Activated CD8-positive, alpha-beta memory T cell treated with anti-CD3 and anti-CD28 coated beads, Interleukin-2, amount 10 ng/mL, durations not matched to agents 7 days and 5 days (primary cell): ENCODE results near the gene LANCL2. TPM values are rescaled to one million over a fixed set of nuclear protein-coding genes. Genes with fewer than 3 reads are reported as not detected.

Experiments used
- ATAC-seq: fragments of 150-1000 bp; cut with Tn5 transposase; one replicate; pipeline ENCODE4 v1.10.0; 2021; ENCODE audit warnings: moderate library complexity
- CTCF ChIA-PET: fragments of 350-600 bp; sonication (Branson Sonifier 250); formaldehyde crosslinking; loops from one replicate; lab custom pipeline; 2021; ENCODE audit warnings: antibody characterized with exemption; lab: Charles Lee
- DNase-seq: peaks from one replicate; pipeline ENCODE4 v3.0.0-alpha.2; 2020
- H3K27ac Mint-ChIP-seq: one replicate; pipeline ENCODE4 v1.8.0; 2021; ENCODE audit warnings: mild to moderate bottlenecking, mixed read lengths
- H3K27me3 Mint-ChIP-seq: one replicate; pipeline ENCODE4 v1.8.0; 2021; ENCODE audit warnings: mixed read lengths
- H3K36me3 Mint-ChIP-seq: one replicate; pipeline ENCODE4 v1.8.0; 2021; ENCODE audit warnings: mild to moderate bottlenecking, mixed read lengths
- H3K4me1 Mint-ChIP-seq: one replicate; pipeline ENCODE4 v1.8.0; 2021; ENCODE audit warnings: mixed read lengths
- H3K4me3 Mint-ChIP-seq: one replicate; pipeline ENCODE4 v1.8.0; 2021; ENCODE audit warnings: mild to moderate bottlenecking, moderate library complexity, mixed read lengths
- H3K9me3 Mint-ChIP-seq: one replicate; pipeline ENCODE4 v1.8.0; 2022; ENCODE audit warnings: low read depth, mixed read lengths
- total RNA-seq, 2 experiments: library from RNA; stranded (reverse); gene quantifications; one replicate each; pipeline ENCODE4 v1.2.3, GENCODE V29; 2021

Gene LANCL2
- total RNA-seq, 2 experiments from 2014 or later = 5.3 to 7.1 TPM

DNA sequence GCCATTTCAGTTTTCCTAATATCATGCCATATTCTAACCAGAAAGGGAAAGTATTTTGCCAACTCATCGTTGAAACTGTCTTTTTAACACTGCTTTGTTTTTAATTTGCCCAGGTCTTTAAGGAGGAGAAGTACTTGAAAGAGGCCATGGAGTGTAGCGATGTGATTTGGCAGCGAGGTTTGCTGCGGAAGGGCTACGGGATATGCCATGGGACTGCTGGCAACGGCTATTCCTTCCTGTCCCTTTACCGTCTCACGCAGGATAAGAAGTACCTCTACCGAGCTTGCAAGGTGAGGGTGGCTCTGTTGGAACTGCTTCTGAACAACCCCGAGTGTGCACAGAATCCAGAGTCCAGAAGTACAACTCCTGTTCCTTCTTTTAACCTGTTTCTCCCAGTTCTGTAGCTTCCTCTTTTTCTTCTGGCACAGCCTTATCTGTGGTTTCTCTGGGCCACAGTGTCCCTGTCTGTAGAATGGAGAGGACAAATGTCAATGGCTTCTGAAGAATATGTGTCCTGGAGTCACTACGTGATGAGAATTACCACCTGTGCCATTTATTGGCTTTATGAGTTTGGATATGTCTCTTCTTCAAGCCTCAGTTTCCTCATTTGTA, 60.1 kb downstream of the LANCL2 start:
- ATAC-seq = no peak

GRCh38 chr7:55426676-55427075, 61.5 kb downstream of the LANCL2 start:
- DNase-seq (no peak), ATAC-seq (no peak)
- H3K9me3 Mint-ChIP-seq = no peaks in the 10 kb centered on the region
- CTCF ChIA-PET = interaction anchor here (0.7 kb wide), 1 partner anchor 117 kb away, joined by 3 read pairs; no protein-coding TSS in a partner anchor
- peaks cover 2% of the 10 kb centered on the region for H3K36me3 Mint-ChIP-seq
- H3K27ac Mint-ChIP-seq = no peak overlapping the region
- H3K4me1 Mint-ChIP-seq = peaks cover 5% of the 10 kb centered on the region
- H3K27me3 Mint-ChIP-seq = no peaks in the 10 kb centered on the region
- H3K4me3 Mint-ChIP-seq = no peak overlapping the region

More for the DNA sequence above, 60.1 kb downstream of the LANCL2 start:
- DNase-seq = no peak
- no peak overlapping the region for H3K4me3 Mint-ChIP-seq
- CTCF ChIA-PET = interaction anchor here (1.8 kb wide), 1 partner anchor 10 kb away, joined by 8 read pairs; no protein-coding TSS in a partner anchor
- peaks cover 2% of the 10 kb centered on the region for H3K36me3 Mint-ChIP-seq
- H3K27me3 Mint-ChIP-seq = no peaks in the 10 kb centered on the region
- no peaks in the 10 kb centered on the region for H3K9me3 Mint-ChIP-seq
- H3K4me1 Mint-ChIP-seq = peaks cover 5% of the 10 kb centered on the region
- H3K27ac Mint-ChIP-seq = no peak overlapping the region

DNA sequence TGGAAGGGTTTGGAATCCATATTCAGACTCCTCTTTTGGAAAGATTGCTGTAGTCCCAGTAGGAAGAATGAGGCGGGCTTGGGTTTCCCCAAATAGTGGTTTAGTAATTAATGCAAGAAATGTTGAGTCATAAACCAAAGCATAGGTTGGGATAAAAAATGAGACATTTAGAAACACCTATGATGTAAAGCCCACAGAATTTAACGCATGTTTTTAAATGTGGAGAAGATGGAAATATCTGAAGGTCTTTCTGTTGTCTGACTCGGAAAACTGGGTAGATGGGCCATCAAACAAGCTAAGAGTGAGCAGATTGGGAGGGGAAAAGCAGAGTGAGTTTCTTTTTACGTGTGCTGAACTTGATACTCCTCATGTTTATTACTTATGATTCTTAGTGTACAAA, 62.2 kb downstream of the LANCL2 start:
- no peaks in the 10 kb centered on the region for H3K9me3 Mint-ChIP-seq
- no peak overlapping the region for H3K27ac Mint-ChIP-seq
- H3K4me3 Mint-ChIP-seq = no peak overlapping the region

DNA sequence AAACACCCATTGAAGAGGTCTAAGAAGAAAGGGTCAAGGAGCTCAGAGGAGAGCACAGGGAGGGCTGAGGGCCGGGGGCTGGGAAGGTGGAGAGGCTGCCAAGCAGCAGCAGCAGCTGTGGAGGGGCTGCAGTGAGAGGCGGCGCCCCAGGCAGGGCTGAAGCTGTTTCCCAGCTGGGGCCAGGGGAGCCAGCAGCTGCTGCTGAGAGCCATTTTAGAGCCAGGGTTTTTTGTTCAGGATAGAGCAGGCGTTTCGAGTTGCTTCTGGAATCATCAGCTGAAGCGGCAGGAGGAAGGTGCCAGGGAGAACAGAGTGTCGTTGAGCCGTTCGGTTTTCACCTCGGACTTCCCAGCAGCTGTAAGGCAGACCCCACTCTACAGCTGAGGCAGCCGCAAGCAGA, 62.7 kb downstream of the LANCL2 start:
- Mint-ChIP-seq H3K4me1 (peaks cover 5% of the 10 kb centered on the region), H3K9me3 (no peaks in the 10 kb centered on the region), H3K36me3 (peaks cover 2% of the 10 kb centered on the region), H3K4me3 (no peak overlapping the region), H3K27ac (no peak overlapping the region), H3K27me3 (no peaks in the 10 kb centered on the region)
- DNase-seq (no peak), ATAC-seq (no peak)
- CTCF ChIA-PET = no interaction called here

More for the DNA sequence above, 62.2 kb downstream of the LANCL2 start:
- CTCF ChIA-PET = interaction anchor here (0.7 kb wide), 1 partner anchor 116 kb away, joined by 3 read pairs; no protein-coding TSS in a partner anchor
- ATAC-seq (no peak), DNase-seq (no peak)
- peaks cover 2% of the 10 kb centered on the region for H3K36me3 Mint-ChIP-seq
- no peaks in the 10 kb centered on the region for H3K27me3 Mint-ChIP-seq
- peaks cover 5% of the 10 kb centered on the region for H3K4me1 Mint-ChIP-seq

DNA sequence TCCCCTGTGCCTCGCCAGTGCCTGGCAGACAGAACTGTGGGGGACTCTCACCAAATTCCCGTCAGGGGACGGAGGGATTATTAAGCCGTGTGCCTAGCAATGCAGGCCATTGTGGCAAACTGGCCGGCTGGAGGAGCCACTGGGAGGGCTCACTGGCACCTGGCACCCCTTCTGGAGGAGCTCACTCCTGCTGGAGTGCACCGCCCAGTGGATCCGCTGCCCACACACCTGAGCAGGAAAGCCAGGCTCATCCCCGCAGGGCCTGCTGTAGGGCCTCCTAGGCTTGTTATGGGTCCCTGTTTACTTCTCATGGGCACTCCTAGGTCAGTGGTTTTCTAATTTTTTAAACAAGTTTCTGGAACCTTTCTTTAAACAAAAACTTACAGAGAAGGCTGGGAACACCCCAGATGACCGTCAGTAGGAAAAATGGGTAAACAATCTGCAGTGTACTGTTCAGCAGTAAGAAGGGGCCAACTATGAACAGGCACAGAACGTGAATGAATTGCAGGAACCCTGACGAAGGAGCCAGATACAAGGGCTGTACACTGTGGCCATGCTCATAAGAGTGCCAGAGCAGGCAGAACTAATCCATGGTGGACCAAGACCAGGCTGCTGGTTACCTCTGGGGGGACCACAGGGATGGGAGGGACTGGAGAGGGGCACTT, 64.8 kb downstream of the LANCL2 start:
- no peaks in the 10 kb centered on the region for H3K9me3 Mint-ChIP-seq
- H3K36me3 Mint-ChIP-seq = peaks cover 2% of the 10 kb centered on the region
- DNase-seq (no peak), ATAC-seq (no peak)
- no peaks in the 10 kb centered on the region for H3K27me3 Mint-ChIP-seq
- peaks cover 5% of the 10 kb centered on the region for H3K4me1 Mint-ChIP-seq
- H3K27ac Mint-ChIP-seq = no peak overlapping the region
- CTCF ChIA-PET = interaction anchor here (1.0 kb wide), 1 partner anchor 14 kb away, joined by 5 read pairs; no protein-coding TSS in a partner anchor
- no peak overlapping the region for H3K4me3 Mint-ChIP-seq

- Mint-ChIP-seq H3K4me1 (peaks cover 5% of the 10 kb centered on the region), H3K9me3 (no peaks in the 10 kb centered on the region), H3K36me3 (no peaks in the 10 kb centered on the region), H3K27me3 (no peaks in the 10 kb centered on the region), H3K27ac (no peak overlapping the region), H3K4me3 (no peak overlapping the region)
- CTCF ChIA-PET = interaction anchor here (1.3 to 2.1 kb wide), 4 partner anchors 162 to 209 kb away, joined by 4 to 8 read pairs (median 5); no protein-coding TSS in a partner anchor
- ATAC-seq (no peak), DNase-seq (no peak)
These were observed 66.8 kb downstream of the LANCL2 start for GRCh38 chr7:55431898-55432297.

DNA sequence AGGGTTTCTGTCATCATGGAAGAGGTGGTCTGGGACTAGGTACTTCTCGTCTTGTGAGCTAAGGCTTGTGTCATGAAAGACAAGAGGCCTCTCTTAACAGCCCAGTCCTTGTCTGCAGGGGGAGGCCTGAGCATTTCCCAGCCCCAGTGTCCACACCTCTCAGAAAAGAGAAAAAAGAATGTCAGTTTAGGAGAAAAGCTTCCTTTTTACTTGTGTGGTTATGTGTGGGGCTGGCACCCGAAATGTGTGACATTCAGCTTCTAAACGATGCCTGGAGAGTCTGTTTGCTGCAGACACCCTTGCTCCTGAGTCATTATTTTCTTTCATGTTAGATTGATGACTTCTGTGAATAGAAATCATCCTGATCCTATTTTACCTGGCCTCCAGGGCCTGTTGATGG, 67.4 kb downstream of the LANCL2 start:
- no peaks in the 10 kb centered on the region for H3K36me3 Mint-ChIP-seq
- no peak for ATAC-seq
- CTCF ChIA-PET = interaction anchor here (1.1 to 2.1 kb wide), 5 partner anchors 134 to 209 kb away, joined by 3 to 8 read pairs (median 5); no protein-coding TSS in a partner anchor
- peaks cover 1% of the 10 kb centered on the region for H3K4me1 Mint-ChIP-seq
- no peak for DNase-seq
- no peak overlapping the region for H3K4me3 Mint-ChIP-seq
- H3K27me3 Mint-ChIP-seq = no peaks in the 10 kb centered on the region
- H3K9me3 Mint-ChIP-seq = no peaks in the 10 kb centered on the region
- no peak overlapping the region for H3K27ac Mint-ChIP-seq

GRCh38 chr7:55432939-55433784, 68.0 kb downstream of the LANCL2 start:
- ATAC-seq (no peak), DNase-seq (no peak)
- no peak overlapping the region for H3K27ac Mint-ChIP-seq
- CTCF ChIA-PET = interaction anchor here (1.1 to 2.1 kb wide), 5 partner anchors 134 to 208 kb away, joined by 3 to 8 read pairs (median 5); no protein-coding TSS in a partner anchor
- H3K4me3 Mint-ChIP-seq = no peak overlapping the region
- H3K4me1 Mint-ChIP-seq = no peaks in the 10 kb centered on the region
- H3K36me3 Mint-ChIP-seq = no peaks in the 10 kb centered on the region
- H3K9me3 Mint-ChIP-seq = no peaks in the 10 kb centered on the region
- H3K27me3 Mint-ChIP-seq = no peaks in the 10 kb centered on the region

DNA sequence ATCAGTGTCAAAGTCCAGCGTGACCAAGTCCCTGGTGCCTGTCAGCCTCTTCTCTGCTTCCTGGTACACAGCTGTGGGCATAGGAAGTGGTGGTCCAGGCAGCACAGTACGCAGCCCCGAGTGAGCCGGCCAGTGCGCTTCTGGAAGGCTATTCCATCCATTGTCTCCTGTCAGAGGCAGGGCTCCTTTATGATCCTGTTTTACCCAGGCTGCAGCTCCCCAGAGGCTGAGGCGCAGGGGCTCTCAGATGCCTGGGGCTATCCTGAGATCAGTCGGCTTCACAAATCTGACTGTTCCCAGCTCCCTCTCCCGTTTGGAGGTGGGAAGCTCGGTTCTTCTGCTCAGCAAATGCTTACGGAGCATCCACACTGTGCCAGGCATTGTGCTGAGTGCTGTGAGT, 70.3 kb downstream of the LANCL2 start:
- ATAC-seq (no peak), DNase-seq (no peak)
- H3K4me3 Mint-ChIP-seq = no peak overlapping the region
- no peaks in the 10 kb centered on the region for H3K9me3 Mint-ChIP-seq
- H3K27ac Mint-ChIP-seq = no peak overlapping the region
- H3K4me1 Mint-ChIP-seq = peaks cover 1% of the 10 kb centered on the region
- H3K27me3 Mint-ChIP-seq = no peaks in the 10 kb centered on the region
- H3K36me3 Mint-ChIP-seq = no peaks in the 10 kb centered on the region
- CTCF ChIA-PET = no interaction called here

DNA sequence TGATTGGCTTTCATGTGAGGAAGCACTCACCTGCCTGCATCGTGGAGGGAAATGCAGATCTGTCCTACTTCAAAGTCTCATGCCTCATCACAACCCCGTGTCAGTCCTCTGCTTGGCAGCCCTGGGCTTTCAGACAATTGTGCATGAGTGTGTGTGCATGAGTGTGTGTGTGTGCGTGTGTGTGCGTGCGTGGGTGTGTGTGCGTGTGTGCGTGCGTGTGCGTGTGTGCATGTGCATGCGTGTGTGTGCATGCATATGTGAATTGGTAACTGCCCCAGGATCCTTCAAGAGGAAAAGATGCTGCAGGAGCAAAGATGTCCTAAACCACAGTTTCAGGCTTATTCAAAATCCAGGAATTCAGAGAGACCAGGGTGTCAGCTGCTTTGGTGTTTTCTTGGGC, 71.3 kb downstream of the LANCL2 start:
- H3K36me3 Mint-ChIP-seq = no peaks in the 10 kb centered on the region
- DNase-seq (no peak), ATAC-seq (no peak)
- peaks cover 1% of the 10 kb centered on the region for H3K4me1 Mint-ChIP-seq
- CTCF ChIA-PET = no interaction called here
- no peaks in the 10 kb centered on the region for H3K9me3 Mint-ChIP-seq
- no peak overlapping the region for H3K27ac Mint-ChIP-seq
- no peaks in the 10 kb centered on the region for H3K27me3 Mint-ChIP-seq
- H3K4me3 Mint-ChIP-seq = no peak overlapping the region

- CTCF ChIA-PET = no interaction called here
- Mint-ChIP-seq H3K4me1 (peaks cover 1% of the 10 kb centered on the region), H3K4me3 (no peak overlapping the region), H3K36me3 (no peaks in the 10 kb centered on the region), H3K9me3 (no peaks in the 10 kb centered on the region), H3K27me3 (no peaks in the 10 kb centered on the region), H3K27ac (no peak overlapping the region)
- ATAC-seq (no peak), DNase-seq (no peak)
These were observed 72.2 kb downstream of the LANCL2 start for GRCh38 chr7:55437375-55437774.

DNA sequence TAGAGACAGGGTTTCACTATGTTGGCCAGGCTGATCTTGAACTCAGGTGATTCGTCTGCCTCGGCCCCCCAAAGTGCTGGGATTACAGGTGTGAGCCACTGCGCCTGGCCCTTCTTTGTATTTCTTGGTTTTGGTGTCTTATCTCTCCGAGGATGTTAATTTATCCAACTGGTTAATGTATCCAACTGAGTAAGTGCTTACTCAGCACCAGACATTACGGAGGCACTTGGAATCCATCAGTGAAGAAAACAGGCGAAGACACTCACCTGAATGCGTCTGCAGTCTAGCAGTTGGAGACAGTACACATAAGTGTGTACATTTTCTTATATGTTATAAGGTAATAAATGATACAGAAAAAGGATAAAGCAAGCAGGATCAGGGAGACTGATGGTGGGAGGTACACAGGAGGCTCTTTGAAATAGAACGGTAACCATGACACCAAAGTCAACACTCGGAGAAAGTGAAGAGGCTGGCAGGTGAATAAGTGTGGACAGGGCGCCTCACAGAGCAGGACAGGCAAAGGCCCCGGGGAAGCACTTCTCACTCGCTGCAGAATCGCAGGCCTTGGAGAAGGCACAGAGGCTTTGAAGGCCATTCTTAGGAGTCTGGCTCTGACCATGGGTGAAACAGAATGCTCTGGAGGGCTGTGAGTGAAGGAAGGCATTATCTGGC, 73.1 kb downstream of the LANCL2 start:
- peaks cover 1% of the 10 kb centered on the region for H3K4me1 Mint-ChIP-seq
- H3K4me3 Mint-ChIP-seq = no peak overlapping the region
- CTCF ChIA-PET = no interaction called here
- DNase-seq = no peak
- H3K9me3 Mint-ChIP-seq = no peaks in the 10 kb centered on the region
- H3K36me3 Mint-ChIP-seq = no peaks in the 10 kb centered on the region
- H3K27me3 Mint-ChIP-seq = no peaks in the 10 kb centered on the region
- ATAC-seq = no peak
- no peak overlapping the region for H3K27ac Mint-ChIP-seq
